ENCODE results near the gene PPP1R12A.

PPP1R12A gene

GRCh38 chr12:79934281-79935020, 446 bp downstream of the PPP1R12A start:
- Histone ChIP-seq H3K4me1 (ENCODE audit: control insufficient read depth, low read depth, low read length) (peaks cover 26% of the 10 kb centered on the region), H3K27ac (ENCODE audit: low read length) (peak overlapping the region; percentile 89), H3K4me3 (ENCODE audit: low read length) (peak overlapping the region; percentile 85), H3K27me3 (ENCODE audit: control insufficient read depth, insufficient read depth, low read length) (no peaks in the 10 kb centered on the region), H3K36me3 (ENCODE audit: control insufficient read depth, low read depth, low read length) (no peaks in the 10 kb centered on the region), H3K9me3 (ENCODE audit: control insufficient read depth, low read depth, low read length) (no peaks in the 10 kb centered on the region), H3K9ac (ENCODE audit: low read length) (peak overlapping the region; percentile 87)

- Histone ChIP-seq H3K4me3 (ENCODE audit: low read length) (peak overlapping the region; percentile 85), H3K9me3 (ENCODE audit: control insufficient read depth, low read depth, low read length) (no peaks in the 10 kb centered on the region), H3K27me3 (ENCODE audit: control insufficient read depth, insufficient read depth, low read length) (no peaks in the 10 kb centered on the region), H3K36me3 (ENCODE audit: control insufficient read depth, low read depth, low read length) (no peaks in the 10 kb centered on the region), H3K27ac (ENCODE audit: low read length) (peak overlapping the region; percentile 89), H3K9ac (ENCODE audit: low read length) (peak overlapping the region; percentile 87), H3K4me1 (ENCODE audit: control insufficient read depth, low read depth, low read length) (peaks cover 26% of the 10 kb centered on the region)
These were observed 1.2 kb downstream of the PPP1R12A start for GRCh38 chr12:79933532-79934264.

- Histone ChIP-seq H3K9ac (ENCODE audit: low read length) (peak overlapping the region; percentile 87), H3K27ac (ENCODE audit: low read length) (no peak overlapping the region), H3K36me3 (ENCODE audit: control insufficient read depth, low read depth, low read length) (no peaks in the 10 kb centered on the region), H3K4me3 (ENCODE audit: low read length) (peak overlapping the region; percentile 85), H3K4me1 (ENCODE audit: control insufficient read depth, low read depth, low read length) (peaks cover 26% of the 10 kb centered on the region), H3K9me3 (ENCODE audit: control insufficient read depth, low read depth, low read length) (no peaks in the 10 kb centered on the region), H3K27me3 (ENCODE audit: control insufficient read depth, insufficient read depth, low read length) (no peaks in the 10 kb centered on the region)
These were observed 1.9 kb downstream of the PPP1R12A start for GRCh38 chr12:79933043-79933442.

- H3K36me3 ChIP-seq (ENCODE audit: control insufficient read depth, low read depth, low read length) = no peaks in the 10 kb centered on the region
- H3K4me1 ChIP-seq (ENCODE audit: control insufficient read depth, low read depth, low read length) = peaks cover 26% of the 10 kb centered on the region
- H3K27me3 ChIP-seq (ENCODE audit: control insufficient read depth, insufficient read depth, low read length) = no peaks in the 10 kb centered on the region
- no peak overlapping the region for H3K27ac ChIP-seq (ENCODE audit: low read length)
- no peaks in the 10 kb centered on the region for H3K9me3 ChIP-seq (ENCODE audit: control insufficient read depth, low read depth, low read length)
- peak overlapping the region; percentile 85 for H3K4me3 ChIP-seq (ENCODE audit: low read length)
- H3K9ac ChIP-seq (ENCODE audit: low read length) = peak overlapping the region; percentile 87
These were observed 2.5 kb downstream of the PPP1R12A start for GRCh38 chr12:79932357-79932756.

- no peak overlapping the region for H3K9ac ChIP-seq (ENCODE audit: low read length)
These were observed 5.8 kb downstream of the PPP1R12A start for GRCh38 chr12:79929065-79929464.

GRCh38 chr12:79927772-79928474, 7.0 kb downstream of the PPP1R12A start:
- Histone ChIP-seq H3K36me3 (ENCODE audit: control insufficient read depth, low read depth, low read length) (no peaks in the 10 kb centered on the region), H3K4me1 (ENCODE audit: control insufficient read depth, low read depth, low read length) (peaks cover 15% of the 10 kb centered on the region), H3K4me3 (ENCODE audit: low read length) (no peak overlapping the region), H3K27me3 (ENCODE audit: control insufficient read depth, insufficient read depth, low read length) (no peaks in the 10 kb centered on the region), H3K27ac (ENCODE audit: low read length) (no peak overlapping the region), H3K9me3 (ENCODE audit: control insufficient read depth, low read depth, low read length) (no peaks in the 10 kb centered on the region), H3K9ac (ENCODE audit: low read length) (no peak overlapping the region)

More at GRCh38 chr12:79929065-79929464, 5.8 kb downstream of the PPP1R12A start:
- Histone ChIP-seq H3K4me1 (ENCODE audit: control insufficient read depth, low read depth, low read length) (peaks cover 15% of the 10 kb centered on the region), H3K27me3 (ENCODE audit: control insufficient read depth, insufficient read depth, low read length) (no peaks in the 10 kb centered on the region), H3K27ac (ENCODE audit: low read length) (no peak overlapping the region), H3K36me3 (ENCODE audit: control insufficient read depth, low read depth, low read length) (no peaks in the 10 kb centered on the region), H3K9me3 (ENCODE audit: control insufficient read depth, low read depth, low read length) (no peaks in the 10 kb centered on the region), H3K4me3 (ENCODE audit: low read length) (no peak overlapping the region)

GRCh38 chr12:79926951-79927350, 7.9 kb downstream of the PPP1R12A start:
- Histone ChIP-seq H3K9ac (ENCODE audit: low read length) (no peak overlapping the region), H3K4me3 (ENCODE audit: low read length) (no peak overlapping the region), H3K36me3 (ENCODE audit: control insufficient read depth, low read depth, low read length) (no peaks in the 10 kb centered on the region), H3K27me3 (ENCODE audit: control insufficient read depth, insufficient read depth, low read length) (no peaks in the 10 kb centered on the region), H3K4me1 (ENCODE audit: control insufficient read depth, low read depth, low read length) (peaks cover 6% of the 10 kb centered on the region), H3K9me3 (ENCODE audit: control insufficient read depth, low read depth, low read length) (no peaks in the 10 kb centered on the region), H3K27ac (ENCODE audit: low read length) (no peak overlapping the region)

- H3K36me3 ChIP-seq (ENCODE audit: control insufficient read depth, low read depth, low read length) = no peaks in the 10 kb centered on the region
- H3K4me3 ChIP-seq (ENCODE audit: low read length) = no peak overlapping the region
- H3K27me3 ChIP-seq (ENCODE audit: control insufficient read depth, insufficient read depth, low read length) = no peaks in the 10 kb centered on the region
- no peak overlapping the region for H3K27ac ChIP-seq (ENCODE audit: low read length)
- H3K9ac ChIP-seq (ENCODE audit: low read length) = no peak overlapping the region
- H3K4me1 ChIP-seq (ENCODE audit: control insufficient read depth, low read depth, low read length) = no peaks in the 10 kb centered on the region
- H3K9me3 ChIP-seq (ENCODE audit: control insufficient read depth, low read depth, low read length) = no peaks in the 10 kb centered on the region
These were observed 9.4 kb downstream of the PPP1R12A start for GRCh38 chr12:79925492-79925891.

GRCh38 chr12:79921786-79922185, 13.1 kb downstream of the PPP1R12A start:
- no peak overlapping the region for H3K4me3 ChIP-seq (ENCODE audit: low read length)
- H3K4me1 ChIP-seq (ENCODE audit: control insufficient read depth, low read depth, low read length) = peaks cover 1% of the 10 kb centered on the region
- no peaks in the 10 kb centered on the region for H3K36me3 ChIP-seq (ENCODE audit: control insufficient read depth, low read depth, low read length)
- H3K9me3 ChIP-seq (ENCODE audit: control insufficient read depth, low read depth, low read length) = no peaks in the 10 kb centered on the region
- no peaks in the 10 kb centered on the region for H3K27me3 ChIP-seq (ENCODE audit: control insufficient read depth, insufficient read depth, low read length)
- no peak overlapping the region for H3K27ac ChIP-seq (ENCODE audit: low read length)
- no peak overlapping the region for H3K9ac ChIP-seq (ENCODE audit: low read length)

- Histone ChIP-seq H3K4me1 (ENCODE audit: control insufficient read depth, low read depth, low read length) (peaks cover 5% of the 10 kb centered on the region), H3K9me3 (ENCODE audit: control insufficient read depth, low read depth, low read length) (no peaks in the 10 kb centered on the region), H3K36me3 (ENCODE audit: control insufficient read depth, low read depth, low read length) (no peaks in the 10 kb centered on the region), H3K9ac (ENCODE audit: low read length) (no peak overlapping the region), H3K27me3 (ENCODE audit: control insufficient read depth, insufficient read depth, low read length) (no peaks in the 10 kb centered on the region), H3K4me3 (ENCODE audit: low read length) (no peak overlapping the region), H3K27ac (ENCODE audit: low read length) (no peak overlapping the region)
These were observed 14.3 kb downstream of the PPP1R12A start for GRCh38 chr12:79920421-79921238.

- H3K9ac ChIP-seq (ENCODE audit: low read length) = no peak overlapping the region
- H3K27ac ChIP-seq (ENCODE audit: low read length) = no peak overlapping the region
- H3K4me1 ChIP-seq (ENCODE audit: control insufficient read depth, low read depth, low read length) = peaks cover 5% of the 10 kb centered on the region
- H3K36me3 ChIP-seq (ENCODE audit: control insufficient read depth, low read depth, low read length) = no peaks in the 10 kb centered on the region
- no peaks in the 10 kb centered on the region for H3K9me3 ChIP-seq (ENCODE audit: control insufficient read depth, low read depth, low read length)
- H3K27me3 ChIP-seq (ENCODE audit: control insufficient read depth, insufficient read depth, low read length) = no peaks in the 10 kb centered on the region
- no peak overlapping the region for H3K4me3 ChIP-seq (ENCODE audit: low read length)
These were observed 15.1 kb downstream of the PPP1R12A start for GRCh38 chr12:79919762-79920161.

Measured in iPS-18a (cell line).